HCT116 (cell line): ENCODE measurements around the gene C15orf39.
"Not testable (repeated sequence)": the region's sequence is repeated elsewhere in the genome, so short reads cannot be mapped to it uniquely, and the experiment has no call there.

ENCODE experiments used
- CTCF ChIP-seq, 3 experiments: fragments of 200-600 bp in 1 of 3; sonication (generic) in 1 of 3; IDR thresholded peaks in 2 of 3; conservative IDR thresholded peaks in 1 of 3; 2 replicates each; pipeline ENCODE4 v1.5.1; 2012 to 2017; ENCODE audit warnings: low read depth in 2 of 3, low read length in 2 of 3, antibody characterized with exemption in 1 of 3, borderline replicate concordance in 1 of 3, control low read depth in 1 of 3, mild to moderate bottlenecking in 1 of 3, mixed read lengths in 1 of 3, mixed run types in 1 of 3, moderate library complexity in 1 of 3; ENCODE audit not compliant: insufficient read depth in 1 of 3
- EZH2 ChIP-seq: fragments of 200-600 bp; sonication (generic); IDR thresholded peaks from 2 replicates; pipeline ENCODE4 v1.6.1; 2017; ENCODE audit warnings: antibody characterized with exemption, mixed run types
- JUND ChIP-seq: IDR thresholded peaks from 2 replicates; pipeline ENCODE4 v1.6.1; 2012
- POLR2AphosphoS5 ChIP-seq: IDR thresholded peaks from 2 replicates; pipeline ENCODE4 v1.6.1; 2011; ENCODE audit warnings: mild to moderate bottlenecking, low read depth, low read length, moderate library complexity

- not testable (repeated sequence) for TF ChIP-seq CTCF (IDR thresholded peaks at IDR 0.05 in 2 of 3, conservative IDR thresholded peaks at IDR 0.05 in 1 of 3; ENCODE audit: borderline replicate concordance in 1 of 3, insufficient read depth in 1 of 3, low read depth in 2 of 3, low read length in 2 of 3); EZH2; JUND; POLR2AphosphoS5
Measured at GRCh38 chr15:75248991-75249390, 47.3 kb downstream of the C15orf39 start.
